PC-9 (cell line): Measurements from ENCODE around the gene MDN1.

ENCODE experiments used
- CTCF ChIP-seq: fragments of 200-600 bp; sonication (generic); conservative IDR thresholded peaks from 2 replicates; pipeline ENCODE4 v1.6.1; 2017; ENCODE audit warnings: mixed run types, antibody characterized with exemption, mild to moderate bottlenecking, moderate library complexity
- EZH2 ChIP-seq: fragments of 200-600 bp; sonication (generic); IDR thresholded peaks from 2 replicates; pipeline ENCODE4 v1.8.0; 2017; ENCODE audit warnings: antibody characterized with exemption, low read depth

GRCh38 chr6:89799756-89800155 is 19.8 kb downstream of the MDN1 start:
- TF ChIP-seq CTCF = no peak
- no peak for TF ChIP-seq EZH2
